Liver (tissue), 3 donors: Measurements from ENCODE around the gene MRPL42.
"Not testable (repeated sequence)": the region's sequence is repeated elsewhere in the genome, so short reads cannot be mapped to it uniquely, and the experiment has no call there.

Source experiments
- FOXA2 ChIP-seq: IDR thresholded peaks from 2 replicates; pipeline ENCODE4 v1.6.1; 2016; ENCODE audit warnings: antibody characterized with exemption
- GABPA ChIP-seq, 2 donors: IDR thresholded peaks in 1 of 2; conservative IDR thresholded peaks in 1 of 2; 2 replicates each; pipeline ENCODE4 v1.6.1; 2016; ENCODE audit warnings: antibody characterized with exemption in 2 of 2, mild to moderate bottlenecking in 1 of 2, moderate library complexity in 1 of 2
- HNF4G ChIP-seq: IDR thresholded peaks from 2 replicates; pipeline ENCODE4 v1.6.1; 2016; ENCODE audit warnings: antibody characterized with exemption
- JUND ChIP-seq, 2 donors: IDR thresholded peaks; 2 replicates each; pipeline ENCODE4 v1.6.1; 2016; ENCODE audit warnings: antibody characterized with exemption in 2 of 2
- NR2F2 ChIP-seq: IDR thresholded peaks from 2 replicates; pipeline ENCODE4 v1.6.1; 2016; ENCODE audit warnings: antibody characterized with exemption
- RAD21 ChIP-seq, 2 donors: IDR thresholded peaks; 2 replicates each; pipeline ENCODE4 v1.6.1; 2016; ENCODE audit warnings: antibody characterized with exemption in 2 of 2, mild to moderate bottlenecking in 2 of 2
- SP1 ChIP-seq: IDR thresholded peaks from 2 replicates; pipeline ENCODE4 v1.6.1; 2018; ENCODE audit warnings: antibody characterized with exemption, mild to moderate bottlenecking
- TAF1 ChIP-seq: conservative IDR thresholded peaks from 2 replicates; pipeline ENCODE4 v1.6.1; 2016; ENCODE audit warnings: antibody characterized with exemption, mild to moderate bottlenecking
- YY1 ChIP-seq: IDR thresholded peaks from 2 replicates; pipeline ENCODE4 v1.6.1; 2016; ENCODE audit warnings: antibody characterized with exemption, mild to moderate bottlenecking
- TF ChIP-seq, protein P1 (sequence below): fragments of 150-350 bp; IDR thresholded peaks from 2 replicates; pipeline ENCODE4 v1.5.1; 2017; ENCODE audit warnings: improper control_type of control experiment, low read depth, low read length; ENCODE audit not compliant: missing input control
- TF ChIP-seq, protein P2 (sequence below): IDR thresholded peaks from 2 replicates; pipeline ENCODE4 v1.6.1; 2016; ENCODE audit warnings: antibody characterized with exemption
- TF ChIP-seq, protein P3 (sequence below): IDR thresholded peaks from 2 replicates; pipeline ENCODE4 v1.6.1; 2016; ENCODE audit warnings: antibody characterized with exemption
- TF ChIP-seq, protein P4 (sequence below): IDR thresholded peaks from 2 replicates; pipeline ENCODE4 v1.6.1; 2016; ENCODE audit warnings: antibody characterized with exemption, mild to moderate bottlenecking
- TF ChIP-seq, protein P5 (sequence below): IDR thresholded peaks from 2 replicates; pipeline ENCODE4 v1.6.1; 2016; ENCODE audit warnings: antibody characterized with exemption
- donor health status: healthy.
- donor health status: healthy.

DNA sequence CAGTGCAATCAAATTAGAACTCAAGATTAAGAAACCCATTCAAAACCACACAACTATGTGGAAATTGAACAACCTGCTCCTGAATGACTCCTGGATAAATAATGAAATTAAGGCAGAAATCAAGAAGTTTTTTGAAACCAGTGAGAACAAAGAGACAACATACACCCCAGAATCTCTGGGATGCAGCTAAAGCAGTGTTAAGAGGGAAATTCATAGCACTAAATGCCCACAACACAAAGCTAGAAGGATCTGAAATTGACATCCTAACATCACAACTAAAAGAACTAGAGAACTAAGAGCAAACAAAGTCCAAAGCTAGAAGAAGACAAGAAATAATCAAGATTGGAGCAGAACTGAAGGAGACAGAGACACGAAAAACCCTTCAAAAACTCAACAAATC, 91.4 kb downstream of the MRPL42 start:
- TF ChIP-seq, protein P1, sequence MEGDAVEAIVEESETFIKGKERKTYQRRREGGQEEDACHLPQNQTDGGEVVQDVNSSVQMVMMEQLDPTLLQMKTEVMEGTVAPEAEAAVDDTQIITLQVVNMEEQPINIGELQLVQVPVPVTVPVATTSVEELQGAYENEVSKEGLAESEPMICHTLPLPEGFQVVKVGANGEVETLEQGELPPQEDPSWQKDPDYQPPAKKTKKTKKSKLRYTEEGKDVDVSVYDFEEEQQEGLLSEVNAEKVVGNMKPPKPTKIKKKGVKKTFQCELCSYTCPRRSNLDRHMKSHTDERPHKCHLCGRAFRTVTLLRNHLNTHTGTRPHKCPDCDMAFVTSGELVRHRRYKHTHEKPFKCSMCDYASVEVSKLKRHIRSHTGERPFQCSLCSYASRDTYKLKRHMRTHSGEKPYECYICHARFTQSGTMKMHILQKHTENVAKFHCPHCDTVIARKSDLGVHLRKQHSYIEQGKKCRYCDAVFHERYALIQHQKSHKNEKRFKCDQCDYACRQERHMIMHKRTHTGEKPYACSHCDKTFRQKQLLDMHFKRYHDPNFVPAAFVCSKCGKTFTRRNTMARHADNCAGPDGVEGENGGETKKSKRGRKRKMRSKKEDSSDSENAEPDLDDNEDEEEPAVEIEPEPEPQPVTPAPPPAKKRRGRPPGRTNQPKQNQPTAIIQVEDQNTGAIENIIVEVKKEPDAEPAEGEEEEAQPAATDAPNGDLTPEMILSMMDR, result not testable (repeated sequence)
- TF ChIP-seq, protein P2, sequence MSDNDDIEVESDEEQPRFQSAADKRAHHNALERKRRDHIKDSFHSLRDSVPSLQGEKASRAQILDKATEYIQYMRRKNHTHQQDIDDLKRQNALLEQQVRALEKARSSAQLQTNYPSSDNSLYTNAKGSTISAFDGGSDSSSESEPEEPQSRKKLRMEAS, result not testable (repeated sequence)
- TF ChIP-seq YY1; FOXA2; SP1; RAD21 (IDR thresholded peaks at IDR 0.05); HNF4G; JUND (IDR thresholded peaks at IDR 0.05); TAF1; NR2F2; GABPA (IDR thresholded peaks at IDR 0.05 in 1 of 2, conservative IDR thresholded peaks at IDR 0.05 in 1 of 2): not testable (repeated sequence)
- TF ChIP-seq, protein P3, sequence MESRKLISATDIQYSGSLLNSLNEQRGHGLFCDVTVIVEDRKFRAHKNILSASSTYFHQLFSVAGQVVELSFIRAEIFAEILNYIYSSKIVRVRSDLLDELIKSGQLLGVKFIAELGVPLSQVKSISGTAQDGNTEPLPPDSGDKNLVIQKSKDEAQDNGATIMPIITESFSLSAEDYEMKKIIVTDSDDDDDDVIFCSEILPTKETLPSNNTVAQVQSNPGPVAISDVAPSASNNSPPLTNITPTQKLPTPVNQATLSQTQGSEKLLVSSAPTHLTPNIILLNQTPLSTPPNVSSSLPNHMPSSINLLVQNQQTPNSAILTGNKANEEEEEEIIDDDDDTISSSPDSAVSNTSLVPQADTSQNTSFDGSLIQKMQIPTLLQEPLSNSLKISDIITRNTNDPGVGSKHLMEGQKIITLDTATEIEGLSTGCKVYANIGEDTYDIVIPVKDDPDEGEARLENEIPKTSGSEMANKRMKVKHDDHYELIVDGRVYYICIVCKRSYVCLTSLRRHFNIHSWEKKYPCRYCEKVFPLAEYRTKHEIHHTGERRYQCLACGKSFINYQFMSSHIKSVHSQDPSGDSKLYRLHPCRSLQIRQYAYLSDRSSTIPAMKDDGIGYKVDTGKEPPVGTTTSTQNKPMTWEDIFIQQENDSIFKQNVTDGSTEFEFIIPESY, result not testable (repeated sequence)
- TF ChIP-seq, protein P4, sequence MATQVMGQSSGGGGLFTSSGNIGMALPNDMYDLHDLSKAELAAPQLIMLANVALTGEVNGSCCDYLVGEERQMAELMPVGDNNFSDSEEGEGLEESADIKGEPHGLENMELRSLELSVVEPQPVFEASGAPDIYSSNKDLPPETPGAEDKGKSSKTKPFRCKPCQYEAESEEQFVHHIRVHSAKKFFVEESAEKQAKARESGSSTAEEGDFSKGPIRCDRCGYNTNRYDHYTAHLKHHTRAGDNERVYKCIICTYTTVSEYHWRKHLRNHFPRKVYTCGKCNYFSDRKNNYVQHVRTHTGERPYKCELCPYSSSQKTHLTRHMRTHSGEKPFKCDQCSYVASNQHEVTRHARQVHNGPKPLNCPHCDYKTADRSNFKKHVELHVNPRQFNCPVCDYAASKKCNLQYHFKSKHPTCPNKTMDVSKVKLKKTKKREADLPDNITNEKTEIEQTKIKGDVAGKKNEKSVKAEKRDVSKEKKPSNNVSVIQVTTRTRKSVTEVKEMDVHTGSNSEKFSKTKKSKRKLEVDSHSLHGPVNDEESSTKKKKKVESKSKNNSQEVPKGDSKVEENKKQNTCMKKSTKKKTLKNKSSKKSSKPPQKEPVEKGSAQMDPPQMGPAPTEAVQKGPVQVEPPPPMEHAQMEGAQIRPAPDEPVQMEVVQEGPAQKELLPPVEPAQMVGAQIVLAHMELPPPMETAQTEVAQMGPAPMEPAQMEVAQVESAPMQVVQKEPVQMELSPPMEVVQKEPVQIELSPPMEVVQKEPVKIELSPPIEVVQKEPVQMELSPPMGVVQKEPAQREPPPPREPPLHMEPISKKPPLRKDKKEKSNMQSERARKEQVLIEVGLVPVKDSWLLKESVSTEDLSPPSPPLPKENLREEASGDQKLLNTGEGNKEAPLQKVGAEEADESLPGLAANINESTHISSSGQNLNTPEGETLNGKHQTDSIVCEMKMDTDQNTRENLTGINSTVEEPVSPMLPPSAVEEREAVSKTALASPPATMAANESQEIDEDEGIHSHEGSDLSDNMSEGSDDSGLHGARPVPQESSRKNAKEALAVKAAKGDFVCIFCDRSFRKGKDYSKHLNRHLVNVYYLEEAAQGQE, result not testable (repeated sequence)
- TF ChIP-seq, protein P5, sequence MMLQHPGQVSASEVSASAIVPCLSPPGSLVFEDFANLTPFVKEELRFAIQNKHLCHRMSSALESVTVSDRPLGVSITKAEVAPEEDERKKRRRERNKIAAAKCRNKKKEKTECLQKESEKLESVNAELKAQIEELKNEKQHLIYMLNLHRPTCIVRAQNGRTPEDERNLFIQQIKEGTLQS, result not testable (repeated sequence)
